GM18951 (cell line): Measurements from ENCODE around the gene SERP1.
A peak's percentile ranks its signal among the peaks of the same experiment; 100 is the strongest.

Experiments
- POLR2A ChIP-seq: IDR thresholded peaks from 4 replicates; pipeline ENCODE4 v1.6.1; 2011; ENCODE audit warnings: mild to moderate bottlenecking; ENCODE audit not compliant: insufficient read length, insufficient read depth; ENCODE audit errors: extremely low read depth
- in situ Hi-C: fragments of 300-500 bp; cut with MboI; formaldehyde crosslinking; loops from one replicate; pipeline ENCODE4 v1.12.0; 2022; ENCODE audit warnings: low sequenced_read_pairs, mixed read lengths, inconsistent platforms; ENCODE audit not compliant: unreplicated experiment

The SERP1 gene

DNA sequence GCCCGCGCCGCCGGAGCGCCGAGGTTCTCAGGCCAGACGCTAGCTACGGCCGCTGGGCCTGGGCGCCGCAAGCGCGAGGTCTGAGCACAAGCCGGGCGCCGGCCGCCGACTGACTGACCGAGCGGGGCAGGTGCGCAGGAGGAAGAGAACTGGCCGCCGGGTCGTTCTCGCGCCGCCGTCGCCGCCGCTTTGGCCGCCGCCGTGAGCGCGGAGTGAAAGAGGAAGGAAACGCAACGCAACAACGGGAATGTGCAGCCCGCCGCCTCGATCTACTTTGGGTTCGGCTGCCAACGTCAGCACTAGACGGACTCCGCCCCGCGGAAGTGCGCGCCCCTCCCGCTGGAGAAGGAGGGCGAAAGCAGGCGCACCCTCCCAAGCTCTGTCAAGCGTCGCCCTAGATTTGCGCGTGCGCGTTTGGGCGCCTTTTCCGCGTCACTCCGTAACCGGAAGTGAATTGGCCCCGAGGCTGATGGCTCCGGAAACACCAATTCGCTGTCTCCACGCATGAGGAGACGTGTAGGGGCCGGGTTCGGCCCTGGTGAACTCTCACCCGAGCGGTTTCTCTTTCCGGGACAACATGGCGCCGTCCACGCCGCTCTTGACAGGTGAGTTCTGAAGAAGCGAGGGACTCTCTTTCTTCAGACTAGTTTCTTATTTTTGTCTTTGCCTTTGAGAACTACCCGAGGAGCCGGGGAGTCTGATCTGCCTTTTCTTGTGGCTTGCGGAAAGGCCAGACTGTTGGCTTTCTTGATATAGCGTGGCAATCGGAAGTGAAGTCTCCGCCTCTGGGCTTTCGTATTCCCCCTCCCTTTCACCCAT, at the start of gene SERP1, which contains the start of gene EIF2A:
TSS of gene SERP1 (minus strand) at position 271 of the 819 bp plus-strand sequence. CDS start 361 bp downstream, outside the sequence.
TSS of gene EIF2A (plus strand) at position 562 of the 819 bp plus-strand sequence. CDS start at position 578, 16 bp downstream.
- TF ChIP-seq POLR2A: peak; percentile 96
- in situ Hi-C loops: loop anchor here (25.0 kb wide), 1 partner anchor 166 kb away; the partner anchor contains the start of gene ERICH6

DNA sequence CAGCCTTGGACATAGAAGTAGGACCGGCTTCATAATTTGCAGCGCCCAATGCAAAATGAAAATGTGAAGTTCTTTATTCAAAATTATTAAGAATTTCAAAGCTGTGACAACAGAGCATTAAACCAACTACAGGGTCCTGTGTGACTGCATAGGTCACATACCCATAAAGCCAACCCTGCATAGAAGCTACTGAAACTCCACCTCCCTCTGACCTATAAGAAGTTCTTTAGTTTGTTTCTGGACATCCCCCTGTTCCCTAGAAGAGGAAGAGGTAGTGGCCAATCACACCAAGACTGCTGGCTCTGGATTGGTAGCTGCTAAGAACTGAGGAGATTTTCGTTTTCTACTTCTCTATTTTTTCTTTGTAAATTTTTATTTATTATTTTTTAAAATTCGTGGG, 47.9 kb upstream of the SERP1 start:
- in situ Hi-C loops: no loop called here
- no peak for TF ChIP-seq POLR2A

DNA sequence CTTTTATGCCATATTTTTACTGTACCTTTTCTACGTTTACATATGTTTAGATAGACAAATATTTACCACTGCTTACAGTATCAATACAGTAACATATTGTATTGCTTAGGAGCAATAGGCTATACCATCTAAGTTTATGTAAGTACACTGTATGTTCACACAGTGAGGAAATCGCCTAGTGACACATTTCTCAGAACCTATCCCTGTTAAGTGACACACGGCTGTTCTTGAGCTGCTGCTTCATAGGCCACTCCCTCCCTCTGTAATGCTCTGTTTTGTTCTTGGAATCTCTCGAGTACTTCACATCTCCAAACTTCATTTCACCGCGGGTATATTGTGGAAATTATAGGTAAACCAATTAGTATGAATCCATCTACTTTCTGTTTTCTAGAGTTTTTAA, 43.5 kb upstream of the SERP1 start:
- in situ Hi-C loops: no loop called here
- no peak for TF ChIP-seq POLR2A

DNA sequence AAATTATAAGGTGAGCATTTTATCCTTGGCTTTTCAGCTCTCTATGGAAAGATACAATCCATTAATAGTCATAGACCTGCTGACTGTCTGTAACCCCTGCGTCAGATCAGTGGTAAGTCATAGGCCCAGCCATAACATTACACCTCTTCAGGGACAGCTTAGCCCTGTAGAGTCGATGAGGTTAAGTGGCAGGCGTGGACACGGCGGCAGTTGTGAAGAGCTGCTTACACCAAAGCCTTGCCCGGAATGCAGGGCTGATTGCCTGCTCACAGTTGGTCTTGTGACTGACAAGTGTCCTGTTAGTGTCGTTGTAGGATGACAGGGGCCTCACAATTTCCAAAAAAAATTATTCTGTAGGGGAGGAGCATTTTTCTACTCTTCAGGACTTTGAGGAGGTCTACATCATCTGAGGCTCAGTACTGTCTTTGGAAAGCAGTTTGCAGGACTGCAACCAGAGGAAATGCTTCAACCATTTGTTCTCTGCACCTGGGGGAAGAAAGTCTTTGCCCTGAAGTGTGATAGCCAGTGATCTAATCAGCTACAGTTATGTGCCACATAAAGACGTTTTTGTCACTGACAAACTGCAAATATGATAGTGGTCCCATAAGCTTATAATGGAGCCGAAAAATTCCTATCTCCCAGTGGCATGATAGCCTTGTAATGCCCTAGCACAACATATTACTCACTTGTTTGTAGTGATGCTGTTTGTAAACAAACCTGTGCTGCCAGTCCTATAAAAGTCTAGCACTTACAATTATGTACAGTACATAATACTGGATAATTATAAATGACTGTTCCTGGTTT, 41.9 kb upstream of the SERP1 start:
- no peak for TF ChIP-seq POLR2A
- in situ Hi-C loops: no loop called here

DNA sequence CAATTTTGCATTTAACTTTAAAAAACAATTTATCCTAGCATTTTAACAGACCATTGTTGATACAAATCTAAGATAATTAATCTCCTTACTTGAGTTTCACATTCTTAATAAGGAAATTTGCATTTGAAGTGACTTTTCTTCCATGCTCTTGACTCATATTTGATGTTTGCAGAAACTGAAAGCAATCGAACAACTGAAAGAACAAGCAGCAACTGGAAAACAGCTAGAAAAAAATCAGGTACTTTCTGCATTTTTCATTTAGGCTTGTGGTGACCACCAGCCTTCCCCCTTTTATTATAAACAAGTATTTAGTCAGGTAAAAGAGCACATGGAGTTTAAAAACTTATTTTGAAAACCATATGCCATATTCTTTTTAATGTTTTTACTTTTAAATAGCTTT, 36.7 kb upstream of the SERP1 start:
- in situ Hi-C loops: no loop called here
- no peak for TF ChIP-seq POLR2A

DNA sequence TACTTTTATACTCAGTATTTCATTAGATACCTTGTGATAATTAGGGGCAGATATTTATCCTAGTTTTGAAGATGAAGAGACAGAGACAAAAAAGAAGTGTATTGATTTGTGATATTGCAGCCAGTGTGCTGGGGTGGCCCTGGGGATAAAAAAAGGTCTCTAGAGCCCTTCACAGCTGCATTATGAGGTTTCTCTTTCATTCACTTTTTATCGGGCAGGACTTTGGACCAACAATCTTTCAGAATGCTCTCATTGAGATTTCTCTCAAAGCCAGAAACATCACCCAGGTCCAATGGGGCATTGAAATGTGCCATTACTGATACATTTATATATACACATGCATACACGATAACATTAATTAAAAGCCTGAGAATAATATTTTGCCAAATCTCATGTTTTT, 36.3 kb upstream of the SERP1 start:
- TF ChIP-seq POLR2A: no peak
- in situ Hi-C loops: no loop called here

DNA sequence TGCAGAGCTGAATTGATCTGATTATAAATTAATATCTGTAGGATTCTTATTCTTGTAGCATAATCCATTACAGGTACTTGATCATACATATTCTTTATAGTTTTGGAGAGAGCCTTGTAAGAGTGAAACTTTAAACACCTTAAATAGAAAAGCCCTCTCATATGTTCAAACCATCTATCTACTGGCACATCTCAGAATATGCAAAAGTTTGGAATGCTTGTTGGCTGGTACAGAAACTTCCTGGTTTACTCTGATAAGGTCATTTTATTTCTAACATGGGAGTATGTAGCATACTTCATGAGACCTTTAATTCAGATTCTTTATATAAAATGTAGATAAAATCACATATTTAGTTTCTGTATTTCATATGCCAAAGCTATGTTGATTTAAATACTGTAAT, 34.9 kb upstream of the SERP1 start:
- no peak for TF ChIP-seq POLR2A
- in situ Hi-C loops: no loop called here

DNA sequence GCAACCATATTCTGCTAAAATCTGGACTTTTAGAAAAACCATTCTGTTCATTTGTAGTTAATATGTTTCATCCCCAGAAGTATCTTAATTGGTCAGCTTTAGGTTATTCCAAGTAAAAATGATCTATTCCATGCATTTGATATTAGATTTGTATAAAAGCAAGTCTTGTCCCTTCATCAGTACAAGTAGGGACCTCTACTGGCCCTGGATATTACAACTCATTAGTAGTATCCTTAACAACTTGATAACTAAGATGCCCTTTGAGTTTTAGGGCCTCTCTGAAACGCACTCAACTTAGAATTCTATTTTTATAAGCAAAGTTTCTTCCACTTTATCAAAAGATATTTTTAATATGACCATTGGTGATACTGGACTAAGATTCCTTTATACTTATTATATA, 31.6 kb upstream of the SERP1 start:
- no peak for TF ChIP-seq POLR2A
- in situ Hi-C loops: no loop called here

DNA sequence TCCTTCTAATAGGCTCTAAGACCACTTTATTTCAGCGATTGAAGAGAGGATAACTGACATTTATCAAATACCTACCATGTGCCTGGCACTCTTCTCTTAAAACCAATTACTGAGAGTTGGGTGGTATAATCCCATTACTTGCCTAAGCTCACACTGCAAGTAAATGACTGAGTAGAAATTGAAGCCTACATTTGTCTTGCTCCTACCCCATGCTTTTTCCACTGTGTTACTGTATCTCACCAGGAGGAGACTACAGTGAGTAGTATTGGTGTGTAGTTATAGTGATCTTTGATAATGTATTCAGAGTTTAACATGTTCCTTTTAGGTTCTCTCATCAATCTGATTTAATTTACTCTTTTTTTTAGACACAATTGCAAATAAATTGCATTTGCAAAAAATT, 21.0 kb upstream of the SERP1 start:
- TF ChIP-seq POLR2A: no peak
- in situ Hi-C loops: no loop called here

DNA sequence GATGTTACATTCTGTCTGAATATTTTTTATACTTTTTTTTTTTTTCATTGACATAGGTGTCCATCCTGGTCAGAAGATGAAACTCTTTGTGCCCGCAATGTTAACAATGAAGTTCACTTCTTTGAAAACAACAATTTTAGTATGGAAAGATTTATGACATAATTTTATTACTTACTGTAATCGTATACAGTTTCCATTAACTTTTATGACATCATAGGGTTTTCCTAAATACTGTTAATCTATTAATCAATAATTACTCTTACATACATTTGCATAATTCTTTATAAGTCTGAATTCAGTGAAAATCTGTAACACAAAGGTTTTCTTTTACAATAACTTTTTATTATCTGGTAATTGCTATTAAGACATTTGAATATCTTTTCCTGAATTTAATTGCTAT, 17.9 kb upstream of the SERP1 start:
- no peak for TF ChIP-seq POLR2A
- in situ Hi-C loops: no loop called here

DNA sequence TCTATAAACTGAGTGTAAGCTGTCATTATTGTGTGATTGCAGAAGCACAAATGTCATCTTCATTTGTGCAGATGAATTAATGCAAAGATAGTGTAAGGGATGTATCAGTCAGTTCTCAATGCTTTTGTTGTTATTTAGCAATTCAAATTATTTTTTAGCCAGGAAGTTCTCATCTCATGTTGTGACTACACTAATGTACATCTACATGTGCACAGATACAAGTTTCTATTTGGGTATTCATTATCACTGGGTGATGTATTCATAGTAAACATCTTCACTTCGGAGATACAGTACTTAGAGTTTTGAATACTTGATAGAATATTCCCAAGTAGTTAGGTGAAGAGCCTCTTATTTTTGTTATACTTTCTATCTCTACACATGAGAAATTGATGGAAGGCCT, 11.4 kb upstream of the SERP1 start:
- in situ Hi-C loops: no loop called here

DNA sequence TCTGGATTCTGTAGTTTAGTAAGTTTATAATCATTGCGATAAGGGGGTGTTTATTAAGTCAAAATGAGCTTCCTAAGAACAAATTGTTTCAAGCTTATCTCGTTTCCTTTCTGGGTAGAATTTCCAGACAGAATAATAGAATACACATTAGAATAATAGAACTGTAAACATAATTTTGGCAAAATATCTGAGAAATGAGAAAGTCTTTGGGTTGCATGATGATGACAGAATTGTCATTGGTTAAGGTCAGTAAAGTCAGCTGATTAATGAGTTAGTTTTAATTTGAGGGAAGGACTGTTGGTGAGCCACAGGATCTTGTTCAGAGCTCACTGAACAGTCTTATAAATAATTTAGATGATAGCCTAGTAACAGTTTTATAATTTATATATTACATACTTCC, 10.5 kb upstream of the SERP1 start:
- in situ Hi-C loops: no loop called here
- no peak for TF ChIP-seq POLR2A

More for the DNA sequence above, 11.4 kb upstream of the SERP1 start:
- TF ChIP-seq POLR2A: no peak

DNA sequence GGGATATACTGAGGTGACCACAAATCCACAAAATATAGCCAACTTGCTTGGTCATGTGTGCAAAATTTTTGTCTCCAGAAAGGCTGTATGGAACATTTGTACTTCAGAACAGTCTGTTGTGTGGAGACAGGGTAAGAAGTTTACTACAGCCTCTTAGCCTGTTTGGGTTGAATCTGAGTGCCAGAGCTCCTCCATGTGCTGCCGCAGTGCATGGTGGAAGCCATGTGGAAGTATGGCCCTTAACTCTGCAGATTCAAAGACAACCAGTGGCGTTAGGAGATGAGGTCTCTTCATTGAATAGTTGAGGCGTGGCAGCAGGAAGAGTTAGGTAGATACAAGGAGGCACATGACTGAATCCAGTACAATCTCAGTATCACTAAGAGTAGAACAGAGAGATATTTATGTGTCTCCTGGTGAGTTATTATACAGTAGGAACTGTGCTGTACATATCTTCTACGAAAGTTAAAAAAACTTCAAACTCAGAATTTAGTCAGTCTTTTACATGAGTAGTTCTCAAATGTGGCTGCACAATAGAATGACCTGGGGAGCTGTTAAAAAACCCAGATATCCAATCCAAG, 9.7 kb upstream of the SERP1 start:
- in situ Hi-C loops: no loop called here
- TF ChIP-seq POLR2A: no peak
